Ishikawa (cell line): ENCODE data around the gene UCK1.

Experiments
- CEBPB ChIP-seq: IDR thresholded peaks from 2 replicates; pipeline ENCODE4 v1.6.1; 2012
- CREB1 ChIP-seq: IDR thresholded peaks from 2 replicates; pipeline ENCODE4 v1.6.1; 2012; ENCODE audit warnings: low read depth
- EGR1 ChIP-seq: IDR thresholded peaks from 2 replicates; pipeline ENCODE4 v1.6.1; 2012
- EP300 ChIP-seq: IDR thresholded peaks from 2 replicates; pipeline ENCODE4 v1.6.1; 2012; ENCODE audit warnings: borderline replicate concordance
- FOXM1 ChIP-seq: IDR thresholded peaks from 2 replicates; pipeline ENCODE4 v1.6.1; 2012; ENCODE audit warnings: low read depth, borderline replicate concordance
- MAX ChIP-seq: IDR thresholded peaks from 2 replicates; pipeline ENCODE4 v1.6.1; 2012
- NFIC ChIP-seq: IDR thresholded peaks from 2 replicates; pipeline ENCODE4 v1.6.1; 2012
- RAD21 ChIP-seq: IDR thresholded peaks from 2 replicates; pipeline ENCODE4 v1.6.1; 2012; ENCODE audit warnings: low read depth
- REST ChIP-seq: IDR thresholded peaks from 2 replicates; pipeline ENCODE4 v1.6.1; 2012; ENCODE audit warnings: low read depth, mild to moderate bottlenecking
- TAF1 ChIP-seq: IDR thresholded peaks from 2 replicates; pipeline ENCODE4 v1.6.1; 2012; ENCODE audit warnings: low read depth, mild to moderate bottlenecking
- TCF12 ChIP-seq: IDR thresholded peaks from 2 replicates; pipeline ENCODE4 v1.6.1; 2012; ENCODE audit warnings: low read depth
- TEAD4 ChIP-seq: IDR thresholded peaks from 2 replicates; pipeline ENCODE4 v1.6.1; 2012
- YY1 ChIP-seq: IDR thresholded peaks from 2 replicates; pipeline ENCODE4 v1.6.1; 2012; ENCODE audit warnings: low read depth
- ZBTB7A ChIP-seq: IDR thresholded peaks from 2 replicates; pipeline ENCODE4 v1.6.1; 2012; ENCODE audit warnings: low read depth
- TF ChIP-seq, protein P1 (sequence below): IDR thresholded peaks from 2 replicates; pipeline ENCODE4 v1.6.1; 2012

Gene UCK1

DNA sequence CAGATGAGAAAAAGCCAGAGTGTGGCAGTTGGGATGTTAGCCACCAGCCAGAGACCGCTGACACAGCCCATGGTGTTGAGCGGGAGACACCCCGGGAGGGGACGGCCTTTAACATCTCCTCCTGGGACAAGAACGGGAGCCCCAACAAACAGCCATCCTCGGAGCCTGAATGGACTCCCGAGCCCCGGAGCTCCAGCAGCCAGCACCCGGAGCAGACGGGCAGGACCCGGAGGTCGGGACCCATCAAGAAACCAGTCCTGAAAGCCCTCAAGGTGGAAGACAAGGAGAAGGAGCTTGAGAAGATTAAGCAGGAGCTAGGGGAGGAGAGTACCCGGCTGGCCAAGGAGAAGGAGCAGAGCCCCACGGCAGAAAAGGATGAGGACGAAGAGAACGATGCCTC is 56.4 kb downstream of the UCK1 start:
- TF ChIP-seq ZBTB7A, result no peak
- no peak for TF ChIP-seq TEAD4
- TF ChIP-seq TCF12, result no peak
- no peak for TF ChIP-seq NFIC
- no peak for TF ChIP-seq MAX
- TF ChIP-seq EGR1, result no peak
- TF ChIP-seq REST, result no peak
- TF ChIP-seq CEBPB, result no peak
- TF ChIP-seq, protein P1, sequence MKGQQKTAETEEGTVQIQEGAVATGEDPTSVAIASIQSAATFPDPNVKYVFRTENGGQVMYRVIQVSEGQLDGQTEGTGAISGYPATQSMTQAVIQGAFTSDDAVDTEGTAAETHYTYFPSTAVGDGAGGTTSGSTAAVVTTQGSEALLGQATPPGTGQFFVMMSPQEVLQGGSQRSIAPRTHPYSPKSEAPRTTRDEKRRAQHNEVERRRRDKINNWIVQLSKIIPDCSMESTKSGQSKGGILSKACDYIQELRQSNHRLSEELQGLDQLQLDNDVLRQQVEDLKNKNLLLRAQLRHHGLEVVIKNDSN, result no peak
- no peak for TF ChIP-seq YY1
- no peak for TF ChIP-seq RAD21
- TF ChIP-seq EP300, result no peak
- TF ChIP-seq CREB1, result no peak
- no peak for TF ChIP-seq TAF1
- TF ChIP-seq FOXM1, result no peak

DNA sequence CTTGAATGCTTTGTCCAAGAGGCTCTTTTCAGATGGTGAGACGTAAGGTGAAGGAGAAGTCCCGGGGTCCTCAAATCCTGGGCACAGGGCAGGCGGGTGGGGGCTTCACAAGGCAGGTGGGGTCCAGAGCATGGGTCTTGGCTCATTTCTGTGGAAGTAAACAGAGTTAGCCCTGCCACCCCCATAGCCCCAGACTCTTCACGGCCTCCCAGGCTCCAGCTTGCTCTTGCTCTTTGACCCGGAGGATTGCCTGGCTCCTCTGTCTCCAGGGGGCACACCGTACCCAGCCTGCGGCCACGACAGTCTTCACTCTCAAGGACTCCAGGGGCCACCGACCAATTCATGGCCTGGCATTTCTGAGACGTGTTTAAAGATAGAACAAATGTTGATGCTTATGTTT is 57.2 kb downstream of the UCK1 start:
- no peak for TF ChIP-seq CEBPB
- TF ChIP-seq TAF1, result no peak
- no peak for TF ChIP-seq EGR1
